HG03103 (cell line): Measurements from ENCODE around the gene STN1.
"Not testable (repeated sequence)": the region's sequence is repeated elsewhere in the genome, so short reads cannot be mapped to it uniquely, and the experiment has no call there.

Source experiments
- ATAC-seq: cut with Tn5 transposase; IDR thresholded peaks from one replicate; pipeline ENCODE4 v1.9.1; 2021; ENCODE audit warnings: low read depth; ENCODE audit not compliant: unreplicated experiment

The STN1 gene

GRCh38 chr10:103849212-103849877 lies 68.6 kb downstream of the STN1 start:
- no peak for ATAC-seq

- ATAC-seq: no peak
Observed at GRCh38 chr10:103847909-103848468, 70.0 kb downstream of the STN1 start.

- ATAC-seq: no peak
Observed at GRCh38 chr10:103847346-103847745, 70.6 kb downstream of the STN1 start.

- peak; percentile 67 for ATAC-seq
Observed at GRCh38 chr10:103845972-103846371, 72.0 kb downstream of the STN1 start.

- not testable (repeated sequence) for ATAC-seq
Observed at GRCh38 chr10:103845346-103845745, 72.6 kb downstream of the STN1 start.

GRCh38 chr10:103843854-103844570 lies 74.0 kb downstream of the STN1 start:
- no peak for ATAC-seq

GRCh38 chr10:103843045-103843444 lies 74.9 kb downstream of the STN1 start:
- ATAC-seq: no peak

GRCh38 chr10:103842605-103843004 lies 75.4 kb downstream of the STN1 start:
- no peak for ATAC-seq

GRCh38 chr10:103841519-103841918 lies 76.5 kb downstream of the STN1 start:
- no peak for ATAC-seq

- no peak for ATAC-seq
Observed at GRCh38 chr10:103840740-103841070, 77.3 kb downstream of the STN1 start.

- no peak for ATAC-seq
Observed at GRCh38 chr10:103839872-103840739, 77.9 kb downstream of the STN1 start.

- no peak for ATAC-seq
Observed at GRCh38 chr10:103839519-103839871, 78.5 kb downstream of the STN1 start.

- no peak for ATAC-seq
Observed at GRCh38 chr10:103838862-103839518, 79.0 kb downstream of the STN1 start.

GRCh38 chr10:103838070-103838395 lies 80.0 kb downstream of the STN1 start:
- ATAC-seq: no peak

- no peak for ATAC-seq
Observed at GRCh38 chr10:103837370-103838069, 80.5 kb downstream of the STN1 start.

- ATAC-seq: no peak
Observed at GRCh38 chr10:103836861-103837260, 81.1 kb downstream of the STN1 start.

GRCh38 chr10:103836273-103836672 lies 81.7 kb downstream of the STN1 start:
- no peak for ATAC-seq

GRCh38 chr10:103835096-103836050 lies 82.6 kb downstream of the STN1 start:
- no peak for ATAC-seq

- ATAC-seq: no peak
Observed at GRCh38 chr10:103834436-103835095, 83.4 kb downstream of the STN1 start.
